ENCODE measurements around the gene DCTN3.

Gene DCTN3

GRCh38 chr9:34571481-34571810 is 48.8 kb downstream of the DCTN3 start:
- Histone ChIP-seq H3K36me3 (ENCODE audit: insufficient read depth, low read length) (no peaks in the 10 kb centered on the region), H3K9me3 (ENCODE audit: control insufficient read depth, insufficient read depth, low read length) (no peaks in the 10 kb centered on the region), H3K9ac (ENCODE audit: low read depth, low read length) (no peak overlapping the region), H3K4me1 (ENCODE audit: insufficient read depth, low read length) (peaks cover 34% of the 10 kb centered on the region)

DNA sequence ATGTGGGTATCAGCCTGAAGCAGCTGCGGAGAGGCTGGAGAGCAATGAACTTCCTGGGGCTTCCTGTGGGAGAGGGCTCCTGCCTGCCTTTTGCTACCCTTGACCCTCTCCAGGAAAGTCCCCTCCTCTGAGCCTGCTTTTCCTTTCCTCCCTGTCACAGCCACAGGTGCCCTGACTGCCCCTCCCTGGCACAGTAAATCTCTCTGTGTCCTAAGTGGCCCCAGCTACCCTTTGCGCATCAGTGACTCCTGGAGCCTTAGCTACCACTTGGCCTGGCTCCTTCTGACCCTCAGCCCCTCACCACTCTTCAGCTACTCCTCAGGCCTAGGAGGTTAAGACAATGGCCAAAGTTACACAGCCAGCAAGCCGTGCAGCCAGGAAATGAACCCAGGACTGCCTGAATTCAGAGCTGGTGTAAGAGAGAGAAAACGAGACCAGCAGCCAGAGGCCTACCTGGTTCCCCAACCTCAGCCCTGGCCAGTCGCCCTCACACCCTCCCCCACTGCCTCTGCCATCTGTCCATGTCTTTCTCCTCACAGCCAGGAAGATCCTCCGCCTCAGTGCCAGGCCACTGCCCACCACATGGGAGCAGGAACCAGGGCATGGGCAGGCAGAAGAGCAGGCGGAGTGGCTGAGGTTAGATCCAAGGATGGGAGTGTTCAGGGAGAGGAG is 49.4 kb downstream of the DCTN3 start:
- Histone ChIP-seq H3K36me3 (ENCODE audit: insufficient read depth, low read length) (no peaks in the 10 kb centered on the region), H3K9ac (ENCODE audit: low read depth, low read length) (no peak overlapping the region), H3K4me1 (ENCODE audit: insufficient read depth, low read length) (peaks cover 34% of the 10 kb centered on the region), H3K9me3 (ENCODE audit: control insufficient read depth, insufficient read depth, low read length) (no peaks in the 10 kb centered on the region)

GRCh38 chr9:34570376-34570775 is 49.9 kb downstream of the DCTN3 start:
- Histone ChIP-seq H3K9ac (ENCODE audit: low read depth, low read length) (no peak overlapping the region), H3K4me1 (ENCODE audit: insufficient read depth, low read length) (peaks cover 34% of the 10 kb centered on the region), H3K9me3 (ENCODE audit: control insufficient read depth, insufficient read depth, low read length) (no peaks in the 10 kb centered on the region), H3K36me3 (ENCODE audit: insufficient read depth, low read length) (no peaks in the 10 kb centered on the region)

- H3K9ac ChIP-seq (ENCODE audit: low read depth, low read length) = no peak overlapping the region
- H3K9me3 ChIP-seq (ENCODE audit: control insufficient read depth, insufficient read depth, low read length) = no peaks in the 10 kb centered on the region
- H3K4me1 ChIP-seq (ENCODE audit: insufficient read depth, low read length) = peaks cover 33% of the 10 kb centered on the region
- no peaks in the 10 kb centered on the region for H3K36me3 ChIP-seq (ENCODE audit: insufficient read depth, low read length)
Observed at GRCh38 chr9:34568774-34569173, 51.5 kb downstream of the DCTN3 start.

DNA sequence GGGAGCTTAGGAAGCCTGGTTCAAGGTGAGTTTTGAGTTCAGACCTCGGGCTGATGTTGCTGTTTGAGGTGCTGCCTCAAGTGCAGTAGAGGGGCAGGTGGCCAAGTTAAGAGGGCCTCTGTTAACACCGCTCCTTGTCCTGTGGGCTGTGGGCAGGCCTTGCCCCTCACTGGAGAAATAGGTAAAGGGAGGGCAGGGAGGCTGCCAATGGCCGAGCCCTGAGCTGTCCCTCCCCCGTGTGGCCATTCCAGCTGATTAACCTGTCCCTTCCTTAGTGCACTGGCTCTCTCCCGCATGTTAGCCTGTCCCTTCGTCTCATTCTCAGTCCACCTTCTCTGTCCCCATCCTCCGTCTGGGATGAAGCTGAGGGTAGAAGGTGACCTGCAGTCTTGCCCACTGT is 52.2 kb downstream of the DCTN3 start:
- Histone ChIP-seq H3K4me1 (ENCODE audit: insufficient read depth, low read length) (peaks cover 26% of the 10 kb centered on the region; the same call in 1 of the 2 replicates), H3K36me3 (ENCODE audit: insufficient read depth, low read length) (no peaks in the 10 kb centered on the region), H3K9me3 (ENCODE audit: control insufficient read depth, insufficient read depth, low read length) (no peaks in the 10 kb centered on the region), H3K9ac (ENCODE audit: low read depth, low read length) (no peak overlapping the region)

- no peaks in the 10 kb centered on the region for H3K9me3 ChIP-seq (ENCODE audit: control insufficient read depth, insufficient read depth, low read length)
- peaks cover 25% of the 10 kb centered on the region; the same call in 1 of the 2 replicates for H3K4me1 ChIP-seq (ENCODE audit: insufficient read depth, low read length)
- no peaks in the 10 kb centered on the region for H3K36me3 ChIP-seq (ENCODE audit: insufficient read depth, low read length)
- no peak overlapping the region for H3K9ac ChIP-seq (ENCODE audit: low read depth, low read length)
Observed at GRCh38 chr9:34566972-34567371, 53.3 kb downstream of the DCTN3 start.

- H3K4me1 ChIP-seq (ENCODE audit: insufficient read depth, low read length) = peaks cover 25% of the 10 kb centered on the region; the same call in 1 of the 2 replicates
- H3K9me3 ChIP-seq (ENCODE audit: control insufficient read depth, insufficient read depth, low read length) = no peaks in the 10 kb centered on the region
- H3K9ac ChIP-seq (ENCODE audit: low read depth, low read length) = no peak overlapping the region
- peaks cover 3% of the 10 kb centered on the region; the same call in 1 of the 2 replicates for H3K36me3 ChIP-seq (ENCODE audit: insufficient read depth, low read length)
Observed at GRCh38 chr9:34566322-34566721, 54.0 kb downstream of the DCTN3 start.

DNA sequence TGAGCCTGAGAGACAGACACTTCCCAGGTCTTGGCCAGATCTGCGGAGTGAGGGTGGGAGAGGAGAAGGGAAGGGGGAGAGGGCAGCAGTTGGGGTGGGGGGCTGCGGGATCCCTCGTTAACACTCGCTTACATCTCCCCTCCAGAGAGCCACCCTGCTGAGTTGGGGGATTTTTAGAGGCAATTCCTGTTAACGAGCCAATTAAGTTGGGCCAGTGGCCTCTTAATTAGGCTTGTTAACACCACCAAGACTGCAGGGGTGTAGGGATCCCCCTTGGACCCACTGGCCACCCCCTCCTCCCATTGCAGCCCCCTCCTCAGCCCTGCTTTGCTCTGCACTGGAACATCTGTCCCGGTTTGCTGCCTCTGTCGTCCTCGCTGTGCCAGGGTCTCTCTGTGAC is 54.4 kb downstream of the DCTN3 start:
- Histone ChIP-seq H3K36me3 (ENCODE audit: insufficient read depth, low read length) (peaks cover 3% of the 10 kb centered on the region; the same call in 1 of the 2 replicates), H3K9ac (ENCODE audit: low read depth, low read length) (no peak overlapping the region), H3K4me1 (ENCODE audit: insufficient read depth, low read length) (peaks cover 20% of the 10 kb centered on the region; the same call in 1 of the 2 replicates), H3K9me3 (ENCODE audit: control insufficient read depth, insufficient read depth, low read length) (no peaks in the 10 kb centered on the region)

DNA sequence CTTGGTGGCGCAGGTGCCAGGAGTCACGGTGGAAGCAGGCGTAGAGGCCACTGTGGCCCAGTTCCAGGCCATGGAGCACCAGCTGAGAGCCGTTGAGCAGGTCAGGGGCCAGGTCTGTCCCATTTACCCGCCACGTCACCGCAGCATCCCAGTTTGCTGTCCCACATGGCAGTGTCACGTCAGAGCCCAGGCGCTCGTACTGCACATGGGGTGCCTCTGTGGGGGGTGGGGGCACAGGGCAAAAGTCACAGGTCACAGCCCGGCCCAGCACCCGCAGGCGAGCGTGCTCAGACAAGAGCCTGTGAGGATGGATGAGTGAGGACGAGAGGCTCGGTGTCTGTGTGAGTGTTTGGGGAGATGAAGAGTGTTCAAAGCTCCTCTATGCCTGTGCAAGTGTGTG is 55.7 kb downstream of the DCTN3 start:
- Histone ChIP-seq H3K4me1 (ENCODE audit: insufficient read depth, low read length) (peaks cover 22% of the 10 kb centered on the region), H3K36me3 (ENCODE audit: insufficient read depth, low read length) (peaks cover 3% of the 10 kb centered on the region; the same call in 1 of the 2 replicates), H3K9me3 (ENCODE audit: control insufficient read depth, insufficient read depth, low read length) (no peaks in the 10 kb centered on the region), H3K9ac (ENCODE audit: low read depth, low read length) (no peak overlapping the region)

Data from ES-I3 (cell line).